Stomach (tissue), 9 donors: ENCODE data around the gene PRRG2. TPM values are rescaled to one million over a fixed set of nuclear protein-coding genes. Genes with fewer than 3 reads are reported as not detected.

Experiments
- DNase-seq, 2 donors: peaks; one replicate each; pipeline versions ENCODE4 v3.0.0 to v3.0.0-alpha.2; 2013 to 2019
- H3K27ac ChIP-seq, 5 donors: fragments of 200-600 bp in 4 of 5; sonication (generic) in 4 of 5; one replicate each; pipeline ENCODE4 v1.5.1; 2013 to 2019; ENCODE audit warnings: mild to moderate bottlenecking in 1 of 5, moderate library complexity in 1 of 5
- H3K27me3 ChIP-seq, 3 donors: fragments of 200-600 bp; sonication (generic); one replicate each; pipeline ENCODE4 v1.5.1; 2017 to 2019; ENCODE audit warnings: mixed run types in 1 of 3
- H3K36me3 ChIP-seq, 4 donors: fragments of 200-600 bp; sonication (generic); 1 replicate in 3 of 4; 2 replicates in 1 of 4; pipeline ENCODE4 v1.5.1; 2016 to 2019
- H3K4me1 ChIP-seq, 4 donors: fragments of 200-600 bp; sonication (generic); one replicate each; pipeline ENCODE4 v1.5.1; 2016 to 2019
- H3K4me3 ChIP-seq, 4 donors: fragments of 200-600 bp; sonication (generic) in 3 of 4; one replicate each; pipeline ENCODE4 v1.5.1; 2016 to 2019; ENCODE audit warnings: mild to moderate bottlenecking in 1 of 4
- H3K9me3 ChIP-seq, 4 donors: fragments of 200-600 bp; sonication (generic); one replicate each; pipeline ENCODE4 v1.5.1; 2016 to 2019
- EP300 ChIP-seq: sonication (generic); formaldehyde crosslinking; IDR thresholded peaks from one replicate; pipeline ENCODE4 v1.6.1; 2017; ENCODE audit warnings: antibody characterized with exemption
- POLR2A ChIP-seq, 4 donors: fragments of 450-650 bp; IDR thresholded peaks; one replicate each; pipeline ENCODE4 v1.6.1; 2016; ENCODE audit warnings: antibody characterized with exemption in 4 of 4, control low read depth in 2 of 4, mild to moderate bottlenecking in 1 of 4, moderate library complexity in 1 of 4
- POLR2AphosphoS5 ChIP-seq, 3 donors: sonication (generic); formaldehyde crosslinking; IDR thresholded peaks; one replicate each; pipeline ENCODE4 v1.6.1; 2016; ENCODE audit warnings: antibody characterized with exemption in 3 of 3
- WGBS, 5 donors: extraction: QIAGEN DNeasy Blood & Tissue Kit in 3 of 5; methylation state at CpG; one replicate each; pipeline versions ENCODE4 v1.1.5 to v1.1.7; 2013 to 2018; 5-methylcytosine and 5-hydroxymethylcytosine counted together
- intact Hi-C: fragments of 100-400 bp; cut with DNase I; formaldehyde crosslinking; loops from one replicate; pipeline ENCODE4 v1.15.1; 2023; ENCODE audit warnings: low total_unique reads
- polyA plus RNA-seq, 3 donors: library from polyadenylated mRNA; stranded (reverse); fragments of 200-250 nt; gene quantifications; one replicate each; pipeline ENCODE4 v1.2.3, GENCODE V29; 2013
- total RNA-seq, 5 donors: library from RNA; depleted of rRNA; stranded (reverse); fragments of >200 nt; gene quantifications; one replicate each; pipeline versions ENCODE4 v1.1.0 to v1.2.3, GENCODE V29; 2014 to 2016
- TF ChIP-seq, protein P1 (sequence below), 7 experiments: fragments of 450-650 bp in 4 of 7; fragments of 200-600 bp in 3 of 7; sonication (generic) in 3 of 7; IDR thresholded peaks; one replicate each; pipeline ENCODE4 v1.5.1; 2016 to 2019; ENCODE audit warnings: antibody characterized with exemption in 7 of 7, control low read depth in 2 of 7, mild to moderate bottlenecking in 1 of 7
- donor health status: healthy with polysubstance abuse.
- donor health status: Bipolar disorder and iron deficiency.
- donor health status: healthy.

Gene PRRG2
- total and polyA plus RNA-seq, 8 donors = 5.9 to 14.7 (median 9.5) TPM; not detected in 2

DNA sequence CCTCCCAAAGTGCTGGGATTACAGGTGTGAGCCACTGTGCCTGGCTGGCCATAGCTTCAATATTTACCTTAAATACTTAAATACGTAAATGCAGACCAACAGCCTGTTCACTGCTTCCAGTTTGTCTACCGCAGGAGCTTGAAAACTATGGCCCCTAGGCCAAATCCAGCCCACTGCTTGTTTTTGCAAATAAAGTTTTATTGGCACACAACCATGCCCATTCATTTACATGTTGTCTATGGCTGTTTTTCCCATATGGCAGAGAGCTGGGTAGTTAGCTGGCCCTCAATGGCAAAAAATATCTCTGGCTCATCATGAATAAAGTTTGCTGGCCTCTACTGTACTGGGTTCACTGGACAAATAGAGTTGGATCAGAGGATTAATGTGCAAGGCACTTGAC, 21.7 kb downstream of the PRRG2 start:
- DNase-seq = no peak
- TF ChIP-seq, protein P1, sequence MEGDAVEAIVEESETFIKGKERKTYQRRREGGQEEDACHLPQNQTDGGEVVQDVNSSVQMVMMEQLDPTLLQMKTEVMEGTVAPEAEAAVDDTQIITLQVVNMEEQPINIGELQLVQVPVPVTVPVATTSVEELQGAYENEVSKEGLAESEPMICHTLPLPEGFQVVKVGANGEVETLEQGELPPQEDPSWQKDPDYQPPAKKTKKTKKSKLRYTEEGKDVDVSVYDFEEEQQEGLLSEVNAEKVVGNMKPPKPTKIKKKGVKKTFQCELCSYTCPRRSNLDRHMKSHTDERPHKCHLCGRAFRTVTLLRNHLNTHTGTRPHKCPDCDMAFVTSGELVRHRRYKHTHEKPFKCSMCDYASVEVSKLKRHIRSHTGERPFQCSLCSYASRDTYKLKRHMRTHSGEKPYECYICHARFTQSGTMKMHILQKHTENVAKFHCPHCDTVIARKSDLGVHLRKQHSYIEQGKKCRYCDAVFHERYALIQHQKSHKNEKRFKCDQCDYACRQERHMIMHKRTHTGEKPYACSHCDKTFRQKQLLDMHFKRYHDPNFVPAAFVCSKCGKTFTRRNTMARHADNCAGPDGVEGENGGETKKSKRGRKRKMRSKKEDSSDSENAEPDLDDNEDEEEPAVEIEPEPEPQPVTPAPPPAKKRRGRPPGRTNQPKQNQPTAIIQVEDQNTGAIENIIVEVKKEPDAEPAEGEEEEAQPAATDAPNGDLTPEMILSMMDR (IDR thresholded peaks at IDR 0.05) = no peak
- TF ChIP-seq POLR2A (IDR thresholded peaks at IDR 0.05) (no peak), EP300 (no peak), POLR2AphosphoS5 (IDR thresholded peaks at IDR 0.05) (no peak)
- intact Hi-C loops = no loop called here
- Histone ChIP-seq H3K4me1 (peaks cover 0 to 8% (median 0%) of the 10 kb centered on the region in 4 donors), H3K27me3 (no peaks in the 10 kb centered on the region), H3K4me3 (no peak overlapping the region), H3K27ac (no peak overlapping the region), H3K9me3 (no peaks in the 10 kb centered on the region), H3K36me3 (peaks cover 74 to 100% (median 97%) of the 10 kb centered on the region in 4 donors)
- WGBS, 5 donors = 84 to 96% (median 93%) methylated on average over 2 of the region's 2 CpGs

DNA sequence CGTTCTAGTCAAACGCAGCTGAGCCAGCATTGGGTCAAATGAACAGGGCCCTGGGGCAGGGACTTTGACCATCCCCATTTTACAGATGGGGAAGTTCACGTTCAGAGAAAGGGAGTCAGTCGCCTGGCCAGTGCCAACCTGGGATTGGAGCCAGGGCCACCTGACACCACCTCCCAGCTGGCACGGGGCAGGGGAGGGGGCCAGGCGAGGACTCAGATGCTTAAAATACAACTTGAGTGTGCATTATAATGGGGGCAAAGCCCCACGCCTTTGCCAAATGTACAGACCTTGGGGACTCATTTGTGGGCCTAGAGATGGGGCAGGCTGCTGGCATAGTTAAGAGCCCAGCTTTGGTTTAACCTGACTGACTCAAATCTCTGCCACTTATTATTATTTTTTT, 24.5 kb downstream of the PRRG2 start:
- no peak overlapping the region for H3K4me3 ChIP-seq
- DNase-seq = no peak
- intact Hi-C loops = no loop called here
- no peaks in the 10 kb centered on the region for H3K27me3 ChIP-seq
- TF ChIP-seq POLR2A (IDR thresholded peaks at IDR 0.05) (no peak), POLR2AphosphoS5 (IDR thresholded peaks at IDR 0.05) (no peak), EP300 (no peak)
- TF ChIP-seq, protein P1 (IDR thresholded peaks at IDR 0.05) = no peak
- peaks cover 70 to 100% (median 97%) of the 10 kb centered on the region in 4 donors for H3K36me3 ChIP-seq
- WGBS, 5 donors = 56 to 75% (median 65%) methylated on average over 7 of the region's 7 CpGs
- no peaks in the 10 kb centered on the region for H3K9me3 ChIP-seq
- H3K27ac ChIP-seq = no peak overlapping the region
- peaks cover 0 to 8% (median 0%) of the 10 kb centered on the region in 4 donors for H3K4me1 ChIP-seq

DNA sequence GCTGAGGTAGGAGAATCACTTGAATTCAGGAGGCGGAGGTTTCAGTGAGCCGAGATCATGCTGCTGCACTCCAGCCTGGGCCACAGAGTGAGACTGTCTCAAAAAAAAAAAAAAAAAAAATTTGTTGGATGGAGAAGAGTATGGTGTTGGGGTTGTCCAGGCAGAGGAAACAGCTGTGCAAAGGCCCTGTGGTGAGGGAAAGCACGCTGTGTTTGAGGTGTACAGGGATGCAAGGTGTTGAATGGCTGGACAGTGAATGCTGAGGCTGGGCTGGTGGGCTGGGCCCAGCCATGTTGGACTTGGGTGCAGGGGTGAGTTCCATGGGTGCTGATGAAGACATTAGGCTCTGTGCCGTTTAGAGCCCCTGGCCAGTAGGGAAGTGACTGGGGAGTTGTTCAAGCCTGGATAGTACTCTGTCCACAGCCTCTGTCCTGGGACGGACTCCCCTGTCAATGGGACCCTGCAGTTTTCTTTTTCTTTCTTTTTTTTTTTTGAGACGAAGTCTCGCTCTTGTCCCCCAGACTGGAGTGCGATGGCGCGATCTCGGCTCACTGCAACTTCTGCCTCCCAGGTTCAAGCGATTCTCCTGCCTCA, 28.5 kb downstream of the PRRG2 start:
- no peaks in the 10 kb centered on the region for H3K9me3 ChIP-seq
- WGBS, 5 donors = 93 to 98% (median 97%) methylated on average over 12 of the region's 12 CpGs
- no peak overlapping the region for H3K4me3 ChIP-seq
- peaks cover 0 to 29% (median 11%) of the 10 kb centered on the region in 4 donors for H3K4me1 ChIP-seq
- peaks cover 32 to 82% (median 76%) of the 10 kb centered on the region in 4 donors for H3K36me3 ChIP-seq
- TF ChIP-seq, protein P1 (IDR thresholded peaks at IDR 0.05) = no peak
- no peak for TF ChIP-seq POLR2A (IDR thresholded peaks at IDR 0.05)
- no peak for TF ChIP-seq EP300
- no peak for TF ChIP-seq POLR2AphosphoS5 (IDR thresholded peaks at IDR 0.05)
- H3K27ac ChIP-seq = no peak overlapping the region
- DNase-seq = no peak
- intact Hi-C loops = no loop called here
- no peaks in the 10 kb centered on the region for H3K27me3 ChIP-seq

DNA sequence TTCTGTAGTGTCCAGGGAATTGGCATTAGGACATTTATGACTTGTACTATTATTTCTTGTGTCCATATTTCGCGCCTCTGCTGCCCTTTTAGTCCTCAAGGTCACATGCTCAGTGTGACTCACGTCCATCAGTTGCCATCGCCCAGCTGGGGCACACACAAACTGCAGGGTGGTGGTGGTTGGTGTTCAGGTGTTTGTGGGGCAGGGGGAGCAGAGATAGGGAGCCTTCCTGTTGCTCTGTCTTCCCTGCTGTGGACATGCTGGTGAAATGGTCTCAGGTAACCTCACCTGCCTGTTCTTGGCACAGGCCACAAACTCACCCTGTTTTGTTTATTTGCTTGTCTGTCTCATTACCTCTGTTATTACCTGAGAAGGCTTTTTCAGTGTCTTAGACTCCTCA, 32.3 kb downstream of the PRRG2 start:
- DNase-seq = peak in 1 of 2 donors; percentile 32
- H3K36me3 ChIP-seq = peaks cover 47 to 83% (median 79%) of the 10 kb centered on the region in 4 donors
- H3K4me1 ChIP-seq = peaks cover 0 to 30% (median 8%) of the 10 kb centered on the region in 4 donors
- peak in 1 of 3 donors; percentile 21 for TF ChIP-seq POLR2AphosphoS5 (IDR thresholded peaks at IDR 0.05)
- TF ChIP-seq, protein P1 (IDR thresholded peaks at IDR 0.05) = no peak
- 56 to 67% (median 66%) methylated on average over 4 of the region's 4 CpGs for WGBS, 5 donors
- no peaks in the 10 kb centered on the region for H3K27me3 ChIP-seq
- intact Hi-C loops = no loop called here
- no peaks in the 10 kb centered on the region for H3K9me3 ChIP-seq
- peak overlapping the region in 3 of 5 donors; percentile 22 to 47 (median 46) for H3K27ac ChIP-seq
- H3K4me3 ChIP-seq = no peak overlapping the region
